ENCODE data around the gene DDC.

The DDC gene

GRCh38 chr7:50422858-50423257, 142.3 kb downstream of the DDC start:
- no peak for DNase-seq (ENCODE audit: low read depth)
- TF ChIP-seq CTCF (conservative IDR thresholded peaks at IDR 0.05; ENCODE audit: low read depth, low read length), result no peak
- H3K4me3 ChIP-seq (ENCODE audit: low read length), result no peak overlapping the region

GRCh38 chr7:50421043-50421442, 144.2 kb downstream of the DDC start:
- no peak overlapping the region for H3K4me3 ChIP-seq (ENCODE audit: low read length)
- no peak for DNase-seq (ENCODE audit: low read depth)
- TF ChIP-seq CTCF (conservative IDR thresholded peaks at IDR 0.05; ENCODE audit: low read depth, low read length), result no peak

- no peak for DNase-seq (ENCODE audit: low read depth)
- H3K4me3 ChIP-seq (ENCODE audit: low read length), result no peak overlapping the region
- no peak for TF ChIP-seq CTCF (conservative IDR thresholded peaks at IDR 0.05; ENCODE audit: low read depth, low read length)
These were observed 146.5 kb downstream of the DDC start for GRCh38 chr7:50418526-50419290.

GRCh38 chr7:50418086-50418515, 147.1 kb downstream of the DDC start:
- no peak overlapping the region for H3K4me3 ChIP-seq (ENCODE audit: low read length)
- DNase-seq (ENCODE audit: low read depth), result peak; percentile 22
- peak; percentile 97 for TF ChIP-seq CTCF (conservative IDR thresholded peaks at IDR 0.05; ENCODE audit: low read depth, low read length)

GRCh38 chr7:50416527-50417182, 148.6 kb downstream of the DDC start:
- no peak for DNase-seq (ENCODE audit: low read depth)
- no peak overlapping the region for H3K4me3 ChIP-seq (ENCODE audit: low read length)
- no peak for TF ChIP-seq CTCF (conservative IDR thresholded peaks at IDR 0.05; ENCODE audit: low read depth, low read length)

GRCh38 chr7:50415844-50416364, 149.3 kb downstream of the DDC start:
- DNase-seq (ENCODE audit: low read depth), result no peak
- no peak overlapping the region for H3K4me3 ChIP-seq (ENCODE audit: low read length)
- no peak for TF ChIP-seq CTCF (conservative IDR thresholded peaks at IDR 0.05; ENCODE audit: low read depth, low read length)
